ENCODE results near the gene INPP4B. TPM values are rescaled to one million over a fixed set of nuclear protein-coding genes. Genes with fewer than 3 reads are reported as not detected.

INPP4B gene
- total RNA-seq, 1 experiment from 2014 or later = 3.4 TPM

DNA sequence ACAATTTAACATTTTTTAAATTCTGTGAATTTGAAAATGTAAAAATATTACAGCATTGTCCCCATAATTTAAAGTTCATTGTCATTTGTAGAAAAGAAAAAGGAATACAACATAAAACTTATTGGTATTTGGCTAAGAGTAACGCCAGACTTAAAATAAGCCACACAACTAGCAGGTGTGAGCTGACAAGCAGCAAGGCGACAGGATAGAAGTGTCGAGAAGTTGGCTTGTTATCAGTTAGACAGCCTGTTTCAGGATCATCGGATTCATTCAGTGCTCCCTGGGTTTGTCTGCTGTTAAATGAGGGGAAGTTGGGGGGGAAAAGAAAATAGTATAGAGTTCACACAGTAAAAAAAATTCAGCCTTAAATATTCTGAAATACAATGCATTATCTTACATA is 816.1 kb downstream of the INPP4B start:
- Histone ChIP-seq H3K4me3 (no peak overlapping the region), H3K27me3 (replicated peaks) (no peaks in the 10 kb centered on the region)

DNA sequence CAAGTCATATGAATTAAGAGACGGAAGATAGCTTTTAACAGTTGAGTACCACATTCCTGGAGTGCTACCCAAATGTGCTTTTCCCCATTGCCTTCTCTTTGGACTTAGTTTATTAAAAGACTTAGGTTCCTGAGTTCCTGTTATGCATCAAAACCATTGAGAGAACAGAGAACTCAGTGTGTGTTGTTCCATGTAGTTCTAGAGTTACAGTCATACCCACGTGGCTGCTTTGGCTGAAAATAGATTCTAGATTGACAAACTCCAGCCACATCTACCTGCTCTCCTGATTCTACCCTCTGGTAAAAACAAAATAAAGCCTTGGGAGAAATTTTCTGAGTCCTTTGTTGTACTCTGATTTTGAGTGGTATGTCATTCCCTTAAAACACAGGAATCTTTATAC is 824.3 kb downstream of the INPP4B start:
- Histone ChIP-seq H3K9me3 (replicated peaks) (no peaks in the 10 kb centered on the region), H3K36me3 (no peaks in the 10 kb centered on the region), H3K27ac (no peak overlapping the region), H3K4me1 (replicated peaks) (no peaks in the 10 kb centered on the region), H3K4me3 (no peak overlapping the region), H3K27me3 (replicated peaks) (no peaks in the 10 kb centered on the region)
- DNase-seq (ENCODE audit: low read depth in 1 of 2, low spot score in 2 of 2) = no peak

More for the DNA sequence above, 816.1 kb downstream of the INPP4B start:
- H3K36me3 ChIP-seq = no peaks in the 10 kb centered on the region
- H3K9me3 ChIP-seq (replicated peaks) = no peaks in the 10 kb centered on the region
- H3K4me1 ChIP-seq (replicated peaks) = no peaks in the 10 kb centered on the region
- H3K27ac ChIP-seq = no peak overlapping the region
- no peak for DNase-seq (ENCODE audit: low read depth in 1 of 2, low spot score in 2 of 2)

DNA sequence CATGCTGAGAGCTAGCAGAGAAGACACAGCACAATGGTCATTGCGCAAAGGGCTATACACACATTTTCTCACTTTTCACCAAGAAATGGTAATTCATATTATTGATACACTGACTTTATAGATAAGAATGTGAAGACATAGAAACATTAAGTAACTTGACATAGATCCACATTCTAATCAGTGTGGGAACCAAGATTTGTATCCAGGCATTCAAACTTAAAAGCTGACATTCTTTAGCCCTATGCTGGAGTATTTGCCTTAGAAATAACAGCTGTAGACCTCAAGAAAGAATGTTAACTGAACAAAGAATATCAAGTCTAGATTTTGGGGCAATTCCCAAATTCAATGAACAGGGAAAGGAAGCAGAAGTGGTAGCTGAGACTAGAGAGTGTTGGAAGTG is 824.9 kb downstream of the INPP4B start:
- Histone ChIP-seq H3K4me3 (no peak overlapping the region), H3K36me3 (no peaks in the 10 kb centered on the region), H3K27me3 (replicated peaks) (no peaks in the 10 kb centered on the region), H3K27ac (no peak overlapping the region), H3K4me1 (replicated peaks) (no peaks in the 10 kb centered on the region), H3K9me3 (replicated peaks) (no peaks in the 10 kb centered on the region)
- no peak for DNase-seq (ENCODE audit: low read depth in 1 of 2, low spot score in 2 of 2)

DNA sequence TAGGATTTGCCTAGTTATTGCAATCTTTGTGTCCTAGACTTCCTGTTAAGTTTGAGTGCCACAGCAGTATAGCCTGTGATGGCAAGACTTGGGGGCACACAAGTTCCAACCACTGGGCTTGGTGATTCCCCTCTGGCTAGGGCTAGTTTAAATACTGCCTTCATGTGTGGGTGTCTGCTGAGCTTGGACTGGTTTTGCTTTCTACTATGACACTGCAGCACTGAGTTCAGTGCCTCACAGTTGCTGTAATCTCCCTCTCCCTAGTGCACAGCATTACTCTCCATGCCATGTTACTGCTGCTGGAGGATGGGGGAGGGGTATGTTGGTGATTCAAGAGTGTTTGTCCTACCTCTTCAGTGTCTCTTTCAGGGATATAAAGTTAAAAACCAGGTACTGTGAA is 830.1 kb downstream of the INPP4B start:
- H3K36me3 ChIP-seq = no peaks in the 10 kb centered on the region
- no peaks in the 10 kb centered on the region for H3K9me3 ChIP-seq (replicated peaks)
- no peaks in the 10 kb centered on the region for H3K27me3 ChIP-seq (replicated peaks)
- no peak overlapping the region for H3K4me3 ChIP-seq
- no peak for DNase-seq (ENCODE audit: low read depth in 1 of 2, low spot score in 2 of 2)
- no peak overlapping the region for H3K27ac ChIP-seq
- no peaks in the 10 kb centered on the region for H3K4me1 ChIP-seq (replicated peaks)

DNA sequence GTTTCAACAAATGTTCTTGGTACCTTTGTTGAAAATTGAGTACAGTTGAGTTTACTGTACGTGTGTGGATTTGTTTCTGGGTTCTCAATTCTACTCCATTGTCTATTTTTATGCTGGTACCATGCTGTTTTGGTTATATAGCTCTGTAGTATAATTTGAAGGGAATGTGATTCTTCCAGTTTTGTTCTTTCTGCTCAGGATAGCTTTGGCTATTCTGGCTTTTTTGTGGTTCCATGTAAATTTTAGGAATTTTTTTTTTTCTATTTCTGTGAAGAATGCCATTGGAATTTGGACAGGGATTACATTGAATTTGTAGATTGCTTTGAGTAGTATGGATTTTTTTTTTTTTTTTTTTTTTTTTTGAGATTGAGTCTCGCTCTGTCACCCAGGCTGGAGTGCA is 836.4 kb downstream of the INPP4B start:
- Histone ChIP-seq H3K27me3 (replicated peaks) (no peaks in the 10 kb centered on the region), H3K36me3 (no peaks in the 10 kb centered on the region), H3K4me3 (no peak overlapping the region), H3K9me3 (replicated peaks) (no peaks in the 10 kb centered on the region), H3K27ac (no peak overlapping the region), H3K4me1 (replicated peaks) (no peaks in the 10 kb centered on the region)
- DNase-seq (ENCODE audit: low read depth in 1 of 2, low spot score in 2 of 2) = no peak

DNA sequence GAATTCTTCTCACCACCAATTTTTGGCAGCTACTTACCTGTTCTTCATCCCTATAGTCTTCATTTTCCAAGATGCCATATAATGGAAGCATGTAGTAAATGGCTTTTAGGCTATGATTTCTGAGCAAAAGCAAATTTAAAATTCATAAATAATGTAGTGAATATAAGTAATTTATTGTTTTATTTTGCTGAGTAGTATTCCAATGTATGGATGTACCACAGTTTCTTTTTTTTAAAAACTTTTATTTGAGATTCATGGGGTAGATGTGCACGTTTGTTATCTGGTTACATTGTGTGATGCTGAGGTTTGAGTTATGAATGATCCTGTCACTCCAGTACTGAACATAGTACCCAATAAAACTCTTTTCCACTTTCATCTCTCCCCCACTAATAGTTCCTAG is 840.6 kb downstream of the INPP4B start:
- no peaks in the 10 kb centered on the region for H3K36me3 ChIP-seq
- no peak for DNase-seq (ENCODE audit: low read depth in 1 of 2, low spot score in 2 of 2)
- H3K4me1 ChIP-seq (replicated peaks) = no peaks in the 10 kb centered on the region
- H3K9me3 ChIP-seq (replicated peaks) = no peaks in the 10 kb centered on the region
- H3K27me3 ChIP-seq (replicated peaks) = no peaks in the 10 kb centered on the region
- H3K27ac ChIP-seq = no peak overlapping the region
- H3K4me3 ChIP-seq = no peak overlapping the region

DNA sequence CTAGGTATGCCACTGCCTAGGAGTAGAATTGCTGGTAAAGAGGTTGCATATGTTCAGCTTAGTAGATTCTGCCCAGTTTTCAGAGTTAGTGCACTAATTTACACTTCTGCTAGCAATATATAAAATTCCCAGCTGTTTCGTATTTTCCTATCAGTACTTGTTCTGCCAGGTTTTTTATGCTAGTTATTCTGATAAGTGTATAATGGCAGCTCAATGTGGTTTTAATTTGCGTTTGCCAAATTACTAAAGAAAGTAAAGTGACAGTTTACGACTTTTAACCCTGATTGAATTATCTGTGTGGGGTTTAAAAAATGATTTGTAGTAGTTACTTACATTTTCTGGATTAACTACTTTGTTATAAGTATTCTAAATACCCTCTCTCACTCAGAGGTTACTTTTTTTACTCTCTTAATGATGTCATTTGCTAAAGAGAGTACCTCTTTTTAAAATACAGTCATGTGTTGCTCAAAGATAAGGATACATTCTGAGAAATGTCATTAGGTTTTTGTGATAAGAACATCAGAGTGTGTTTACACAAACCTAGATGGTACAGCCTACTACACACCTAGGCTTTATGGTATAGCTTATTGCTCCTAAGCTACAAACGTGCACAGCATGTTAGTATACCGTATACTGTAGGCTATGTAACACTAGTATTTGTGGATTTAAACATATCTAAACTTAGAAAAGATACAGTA is 846.5 kb downstream of the INPP4B start:
- no peaks in the 10 kb centered on the region for H3K36me3 ChIP-seq
- DNase-seq (ENCODE audit: low read depth in 1 of 2, low spot score in 2 of 2) = no peak
- no peak overlapping the region for H3K27ac ChIP-seq
- no peaks in the 10 kb centered on the region for H3K9me3 ChIP-seq (replicated peaks)
- H3K4me3 ChIP-seq = no peak overlapping the region
- H3K4me1 ChIP-seq (replicated peaks) = no peaks in the 10 kb centered on the region
- H3K27me3 ChIP-seq (replicated peaks) = no peaks in the 10 kb centered on the region

DNA sequence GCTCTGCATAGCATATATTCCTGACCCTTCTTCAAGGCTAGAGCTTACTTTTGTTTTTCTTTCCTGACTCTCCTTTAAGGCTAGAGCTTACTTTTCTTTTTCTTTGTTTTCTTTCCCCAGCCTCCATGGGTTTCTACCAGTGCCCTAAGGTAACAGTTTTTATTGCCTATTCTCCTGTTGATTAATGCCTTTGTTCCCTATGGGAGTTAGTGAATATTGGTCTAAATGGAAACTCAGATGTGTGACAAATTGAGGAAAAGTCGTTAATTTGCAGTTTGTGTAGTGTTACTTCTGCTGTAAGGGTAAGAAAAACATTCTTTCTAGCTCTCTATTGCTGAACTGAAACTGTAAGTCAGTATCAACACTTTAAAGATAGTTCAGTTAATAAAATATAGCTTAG is 851.0 kb downstream of the INPP4B start:
- no peaks in the 10 kb centered on the region for H3K36me3 ChIP-seq
- no peaks in the 10 kb centered on the region for H3K9me3 ChIP-seq (replicated peaks)
- H3K27ac ChIP-seq = no peak overlapping the region
- DNase-seq (ENCODE audit: low read depth in 1 of 2, low spot score in 2 of 2) = no peak
- no peaks in the 10 kb centered on the region for H3K4me1 ChIP-seq (replicated peaks)
- H3K4me3 ChIP-seq = no peak overlapping the region
- H3K27me3 ChIP-seq (replicated peaks) = no peaks in the 10 kb centered on the region

DNA sequence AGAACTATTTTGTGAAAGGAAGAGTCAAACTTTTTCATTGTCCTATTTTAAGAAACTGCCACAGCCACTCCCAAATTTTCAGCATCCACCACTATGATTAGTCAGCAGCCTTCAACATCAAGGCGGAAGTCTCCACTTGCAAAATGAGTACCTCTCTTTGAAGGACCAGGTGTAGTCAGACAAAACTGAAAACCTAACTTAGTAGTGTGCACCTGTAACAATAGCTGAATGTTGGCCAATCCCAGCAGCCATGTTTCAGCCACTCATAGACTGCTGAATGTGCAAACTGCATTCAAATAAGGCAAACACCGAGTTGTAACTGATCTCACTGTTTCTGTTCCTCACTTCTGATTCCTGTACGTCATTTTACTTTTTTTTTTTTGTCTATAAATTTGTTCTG is 868.7 kb downstream of the INPP4B start:
- no peaks in the 10 kb centered on the region; the same call in 1 of the 2 replicates for H3K9me3 ChIP-seq (replicated peaks)
- H3K4me3 ChIP-seq = no peak overlapping the region
- H3K27me3 ChIP-seq (replicated peaks) = no peaks in the 10 kb centered on the region
- H3K36me3 ChIP-seq = no peaks in the 10 kb centered on the region
- no peaks in the 10 kb centered on the region for H3K4me1 ChIP-seq (replicated peaks)
- no peak for DNase-seq (ENCODE audit: low read depth in 1 of 2, low spot score in 2 of 2)
- H3K27ac ChIP-seq = no peak overlapping the region

Data from SJSA1 (cell line).